NOMO-1 treated with DMSO at 0.1 percent for 48 hours (cell line): ENCODE data around the gene MTMR3.
A peak's percentile ranks its signal among the peaks of the same experiment; 100 is the strongest.
"Not testable (repeated sequence)": the region's sequence is repeated elsewhere in the genome, so short reads cannot be mapped to it uniquely, and the experiment has no call there.

Experiments used
- DNase-seq: peaks from one replicate; lab custom pipeline; 2025; ENCODE audit not compliant: unreplicated experiment; lab: John Stamatoyannopoulos, UW

Gene MTMR3

GRCh38 chr22:29956680-29957079 lies 73.7 kb downstream of the MTMR3 start:
- no peak for DNase-seq

GRCh38 chr22:29958170-29958569 lies 75.2 kb downstream of the MTMR3 start:
- DNase-seq: no peak

- peak; percentile 70 for DNase-seq
These were observed 81.8 kb downstream of the MTMR3 start for GRCh38 chr22:29964776-29965175.

- no peak for DNase-seq
These were observed 84.5 kb downstream of the MTMR3 start for GRCh38 chr22:29967461-29967860.

GRCh38 chr22:29971607-29972006 lies 88.6 kb downstream of the MTMR3 start:
- DNase-seq: no peak

- no peak for DNase-seq
These were observed 89.1 kb downstream of the MTMR3 start for GRCh38 chr22:29972121-29972520.

- DNase-seq: no peak
These were observed 90.3 kb downstream of the MTMR3 start for GRCh38 chr22:29973269-29973668.

- not testable (repeated sequence) for DNase-seq
These were observed 90.7 kb downstream of the MTMR3 start for GRCh38 chr22:29973680-29974079.

GRCh38 chr22:29975494-29975893 lies 92.5 kb downstream of the MTMR3 start:
- DNase-seq: no peak

- DNase-seq: peak; percentile 67
These were observed 94.1 kb downstream of the MTMR3 start for GRCh38 chr22:29977107-29977506.

- no peak for DNase-seq
These were observed 96.9 kb downstream of the MTMR3 start for GRCh38 chr22:29979777-29980321.

GRCh38 chr22:29983296-29983917 lies 100.4 kb downstream of the MTMR3 start:
- DNase-seq: no peak

- no peak for DNase-seq
These were observed 102.9 kb downstream of the MTMR3 start for GRCh38 chr22:29985912-29986311.

GRCh38 chr22:29987137-29987536 lies 104.2 kb downstream of the MTMR3 start:
- DNase-seq: peak; percentile 25

GRCh38 chr22:29988719-29989118 lies 105.7 kb downstream of the MTMR3 start:
- DNase-seq: peak; percentile 9

GRCh38 chr22:29989446-29989845 lies 106.5 kb downstream of the MTMR3 start:
- no peak for DNase-seq

- DNase-seq: no peak
These were observed 109.6 kb downstream of the MTMR3 start for GRCh38 chr22:29992341-29993275.

GRCh38 chr22:29994027-29994715 lies 111.2 kb downstream of the MTMR3 start:
- peak; percentile 56 for DNase-seq

- peak; percentile 22 for DNase-seq
These were observed 112.0 kb downstream of the MTMR3 start for GRCh38 chr22:29994943-29995342.

GRCh38 chr22:29997107-29997506 lies 114.1 kb downstream of the MTMR3 start:
- peak; percentile 5 for DNase-seq

- no peak for DNase-seq
These were observed 114.5 kb downstream of the MTMR3 start for GRCh38 chr22:29997516-29997915.
